Measurements from ENCODE around the gene WDR13. TPM values are rescaled to one million over a fixed set of nuclear protein-coding genes. Genes with fewer than 3 reads are reported as not detected.
A peak's percentile ranks its signal among the peaks of the same experiment; 100 is the strongest.

Gene WDR13
- total RNA-seq, 4 donors from 2014 or later = 64.8 to 147 (median 111) TPM

GRCh38 chrX:48560056-48560455 is 37.2 kb upstream of the WDR13 start:
- no peak overlapping the region for H3K4me3 ChIP-seq
- no peaks in the 10 kb centered on the region for H3K36me3 ChIP-seq
- no peaks in the 10 kb centered on the region for H3K4me1 ChIP-seq
- no peak for DNase-seq
- no peaks in the 10 kb centered on the region for H3K27me3 ChIP-seq
- intact Hi-C loops (cut with DNase I; ENCODE audit: low total_unique reads) = no loop called here
- TF ChIP-seq POLR2A (IDR thresholded peaks at IDR 0.05) = no peak
- no peak for TF ChIP-seq CTCF (IDR thresholded peaks at IDR 0.05)
- H3K9me3 ChIP-seq = no peaks in the 10 kb centered on the region
- H3K27ac ChIP-seq = no peak overlapping the region

- Histone ChIP-seq H3K9me3 (no peaks in the 10 kb centered on the region), H3K4me3 (no peak overlapping the region), H3K27ac (no peak overlapping the region), H3K27me3 (no peaks in the 10 kb centered on the region), H3K4me1 (no peaks in the 10 kb centered on the region), H3K36me3 (no peaks in the 10 kb centered on the region)
- intact Hi-C loops (cut with DNase I; ENCODE audit: low total_unique reads) = no loop called here
- TF ChIP-seq POLR2A (IDR thresholded peaks at IDR 0.05) = no peak
- no peak for TF ChIP-seq CTCF (IDR thresholded peaks at IDR 0.05)
- no peak for DNase-seq
Observed at GRCh38 chrX:48560681-48561080, 36.6 kb upstream of the WDR13 start.

- Histone ChIP-seq H3K4me1 (no peaks in the 10 kb centered on the region), H3K4me3 (no peak overlapping the region), H3K9me3 (no peaks in the 10 kb centered on the region), H3K36me3 (no peaks in the 10 kb centered on the region), H3K27ac (no peak overlapping the region), H3K27me3 (no peaks in the 10 kb centered on the region)
- no peak for DNase-seq
- TF ChIP-seq CTCF (IDR thresholded peaks at IDR 0.05) (no peak), POLR2A (IDR thresholded peaks at IDR 0.05) (no peak)
- intact Hi-C loops (cut with DNase I; ENCODE audit: low total_unique reads) = no loop called here
Observed at GRCh38 chrX:48569958-48570357, 27.3 kb upstream of the WDR13 start.

- no peaks in the 10 kb centered on the region for H3K27me3 ChIP-seq
- no peaks in the 10 kb centered on the region for H3K4me1 ChIP-seq
- peak; percentile 37 to 48 for DNase-seq
- H3K36me3 ChIP-seq = no peaks in the 10 kb centered on the region
- peak overlapping the region; percentile 93 to 98 for H3K27ac ChIP-seq
- peak overlapping the region; percentile 50 to 74 for H3K4me3 ChIP-seq
- TF ChIP-seq POLR2A (IDR thresholded peaks at IDR 0.05) (no peak), CTCF (IDR thresholded peaks at IDR 0.05) (no peak)
- intact Hi-C loops (cut with DNase I; ENCODE audit: low total_unique reads) = no loop called here
- H3K9me3 ChIP-seq = no peaks in the 10 kb centered on the region
Observed at GRCh38 chrX:48573690-48574269, 23.5 kb upstream of the WDR13 start.

- intact Hi-C loops (cut with DNase I; ENCODE audit: low total_unique reads) = no loop called here
- H3K27ac ChIP-seq = peak within 1 kb of the TSS; percentile 93 to 98
- peak; percentile 26 to 53 (median 32) for TF ChIP-seq CTCF (IDR thresholded peaks at IDR 0.05)
- peak; percentile 64 to 84 for TF ChIP-seq POLR2A (IDR thresholded peaks at IDR 0.05)
- no peaks in the 10 kb centered on the region for H3K36me3 ChIP-seq
- H3K4me3 ChIP-seq = peak within 1 kb of the TSS; percentile 50 to 74
- H3K27me3 ChIP-seq = no peaks in the 10 kb centered on the region
- no peaks in the 10 kb centered on the region for H3K9me3 ChIP-seq
- no peaks in the 10 kb centered on the region for H3K4me1 ChIP-seq
- peak; percentile 89 to 93 for DNase-seq
Observed at GRCh38 chrX:48574270-48575266, 22.7 kb upstream of the WDR13 start, which contains the start of gene RBM3. Gene RBM3, plus strand, starts transcription at chrX:48574484. Its CDS starts 697 bp downstream, at chrX:48575181.

Data from uterus (tissue), 4 donors.